Spleen (tissue), 7 donors: ENCODE data around the gene DEFB108B.
"Not testable (repeated sequence)": the region's sequence is repeated elsewhere in the genome, so short reads cannot be mapped to it uniquely, and the experiment has no call there.

Experiments used
- CTCF ChIP-seq, 11 experiments: fragments of 200-600 bp in 7 of 11; fragments of 450-650 bp in 4 of 11; sonication (generic) in 4 of 11; IDR thresholded peaks in 8 of 11; conservative IDR thresholded peaks in 3 of 11; 1 replicate in 7 of 11; 2 replicates in 4 of 11; pipeline versions ENCODE4 v1.4.0 to v1.8.0; 2016 to 2021; ENCODE audit warnings: antibody characterized with exemption in 11 of 11, inconsistent platforms in 4 of 11, mild to moderate bottlenecking in 1 of 11
- POLR2AphosphoS5 ChIP-seq, 3 donors: sonication (generic); formaldehyde crosslinking; IDR thresholded peaks; one replicate each; pipeline ENCODE4 v1.5.1; 2017; ENCODE audit warnings: antibody characterized with exemption in 3 of 3
- donor health status: DM: no; HTN: no; CAD: no; lungs with moderate emphysema.
- donor health status: DM: no; HTN: no; CAD: no.
- donor health status: DM: no; HTN: no; CAD: no.

- TF ChIP-seq CTCF (IDR thresholded peaks at IDR 0.05 in 8 of 11, conservative IDR thresholded peaks at IDR 0.05 in 3 of 11); POLR2AphosphoS5 (IDR thresholded peaks at IDR 0.05): not testable (repeated sequence)
These were observed 52.8 kb downstream of the DEFB108B start for GRCh38 chr11:71885806-71886205.
